Measurements from ENCODE around the gene TPST2. TPM values are rescaled to one million over a fixed set of nuclear protein-coding genes. Genes with fewer than 3 reads are reported as not detected.

Gene TPST2
- total and polyA plus RNA-seq, 2 of the 4 experiments (the other 2 are of a cell fraction) = 42.5 to 63.6 TPM

DNA sequence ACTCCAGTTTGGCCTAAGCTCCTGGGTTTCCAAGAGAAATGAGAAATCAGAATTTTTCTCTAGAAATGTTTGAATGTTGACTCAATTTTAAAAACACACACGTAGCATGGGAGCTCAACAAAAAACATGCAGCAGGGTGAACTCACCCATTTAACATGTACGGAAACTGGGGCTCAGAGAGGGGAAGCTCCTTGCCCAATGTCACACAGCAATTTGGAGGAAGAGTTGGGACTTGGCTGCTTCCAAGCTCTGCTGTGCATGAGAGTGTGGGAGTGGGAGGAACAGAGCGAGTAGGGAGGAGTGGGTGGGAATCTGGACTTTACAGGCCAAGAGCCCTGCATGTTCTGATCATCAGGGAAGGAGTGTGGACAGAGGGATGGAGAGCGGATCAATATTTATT is 5.9 kb downstream of the TPST2 start:
- H4K20me1 ChIP-seq (ENCODE audit: insufficient read depth, low read length) = peaks cover 41% of the 10 kb centered on the region; the same call in 1 of the 2 replicates
- no peak overlapping the region for H4K8ac ChIP-seq (ENCODE audit: low read depth in 2 of 2, low read length in 2 of 2)
- no peaks in the 10 kb centered on the region; the same call in 1 of the 2 replicates for H3K36me3 ChIP-seq (ENCODE audit: control insufficient read depth, insufficient read depth, low read length)
- BruUV-seq (replicated peaks) = no TSS peak
- ChIA-PET CTCF (no interaction called here), POLR2A (ENCODE audit: unreplicated experiment) (interaction anchor here (0.6 kb wide), 1 partner anchor 83 kb away, joined by 3 read pairs; no protein-coding TSS in a partner anchor)
- DNase-seq = no peak
- peak overlapping the region; percentile 86 for H2AK9ac ChIP-seq (replicated peaks; ENCODE audit: low read depth, low read length, poor library complexity)
- H3K9me3 ChIP-seq (ENCODE audit: control insufficient read depth, insufficient read depth, low read length) = no peaks in the 10 kb centered on the region
- no peak overlapping the region for H3K9ac ChIP-seq (ENCODE audit: low read depth, low read length)
- H4K5ac ChIP-seq (ENCODE audit: low read depth, low read length) = no peak overlapping the region
- no peak overlapping the region for H3K4me3 ChIP-seq (ENCODE audit: insufficient read depth, low read depth, low read length)
- intact Hi-C loops (cut with micrococcal nuclease) = no loop called here
- H2BK20ac ChIP-seq (ENCODE audit: low read depth, low read length) = no peak overlapping the region
- no peak overlapping the region for H2BK5ac ChIP-seq (ENCODE audit: low read depth, low read length, poor library complexity, severe bottlenecking)
- H2BK15ac ChIP-seq (ENCODE audit: low read depth, low read length) = no peak overlapping the region
- dilution Hi-C loops (cut with HindIII; ENCODE audit: low sequenced_read_pairs, unreplicated experiment) = no loop called here
- no peak overlapping the region for H3K4me2 ChIP-seq (ENCODE audit: low read depth, low read length)
- H3K27me3 ChIP-seq (ENCODE audit: control insufficient read depth, insufficient read depth, low read length) = no peaks in the 10 kb centered on the region
- H2AK5ac ChIP-seq (ENCODE audit: low read depth, low read length) = peak overlapping the region; percentile 10; the same call in 1 of the 2 replicates
- H3K79me1 ChIP-seq (ENCODE audit: low read depth in 1 of 2, low read length in 2 of 2) = peaks cover 38 to 83% of the 10 kb centered on the region in 2 experiments
- H3K4ac ChIP-seq (ENCODE audit: low read depth, low read length) = 0 out of 2 replicates have a peak overlapping the region, but pooled peaks have one; percentile 37
- H3K9me1 ChIP-seq (ENCODE audit: insufficient read depth, low read length) = peaks cover 24% of the 10 kb centered on the region
- no peak overlapping the region for H3K18ac ChIP-seq (ENCODE audit: low read depth, low read length)
- peak overlapping the region; percentile 16; the same call in 1 of the 2 replicates for H3K23ac ChIP-seq (ENCODE audit: low read depth, low read length)
- H3K27ac ChIP-seq (ENCODE audit: insufficient read depth, low read length) = no peak overlapping the region
- H3K14ac ChIP-seq (replicated peaks; ENCODE audit: low read depth, low read length) = peak overlapping the region; percentile 78; the same call in 1 of the 2 replicates
- no CpG with 5 or more reads among the region's 4 CpGs for WGBS, 2 experiments (ENCODE audit: extremely low coverage in 2 of 2, insufficient read length in 1 of 2)
- no peak overlapping the region for H2BK120ac ChIP-seq (ENCODE audit: low read depth, low read length)
- no peak overlapping the region for H3K56ac ChIP-seq (ENCODE audit: extremely low read depth, insufficient read depth, low read length)
- no peak overlapping the region for H4K91ac ChIP-seq (ENCODE audit: insufficient read depth, low read depth, low read length)
- TF ChIP-seq RCOR1 (IDR thresholded peaks at IDR 0.05; ENCODE audit: insufficient replicate concordance, low read length) (no peak), FOS (IDR thresholded peaks at IDR 0.05; ENCODE audit: low read depth, low read length) (no peak), POLR2A (IDR thresholded peaks at IDR 0.05; ENCODE audit: low read depth, low read length) (no peak), MAFK (IDR thresholded peaks at IDR 0.05; ENCODE audit: low read depth, low read length) (no peak), NFE2L2 (IDR thresholded peaks at IDR 0.05; ENCODE audit: low read depth, low read length) (no peak), SMC3 (IDR thresholded peaks at IDR 0.05; ENCODE audit: low read depth, low read length) (no peak), RFX5 (IDR thresholded peaks at IDR 0.05; ENCODE audit: low read depth, low read length) (no peak)
- TF ChIP-seq, protein P1, sequence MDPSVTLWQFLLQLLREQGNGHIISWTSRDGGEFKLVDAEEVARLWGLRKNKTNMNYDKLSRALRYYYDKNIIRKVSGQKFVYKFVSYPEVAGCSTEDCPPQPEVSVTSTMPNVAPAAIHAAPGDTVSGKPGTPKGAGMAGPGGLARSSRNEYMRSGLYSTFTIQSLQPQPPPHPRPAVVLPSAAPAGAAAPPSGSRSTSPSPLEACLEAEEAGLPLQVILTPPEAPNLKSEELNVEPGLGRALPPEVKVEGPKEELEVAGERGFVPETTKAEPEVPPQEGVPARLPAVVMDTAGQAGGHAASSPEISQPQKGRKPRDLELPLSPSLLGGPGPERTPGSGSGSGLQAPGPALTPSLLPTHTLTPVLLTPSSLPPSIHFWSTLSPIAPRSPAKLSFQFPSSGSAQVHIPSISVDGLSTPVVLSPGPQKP (IDR thresholded peaks at IDR 0.05; ENCODE audit: borderline replicate concordance, low read depth, low read length) = no peak
- TF ChIP-seq, protein P2, sequence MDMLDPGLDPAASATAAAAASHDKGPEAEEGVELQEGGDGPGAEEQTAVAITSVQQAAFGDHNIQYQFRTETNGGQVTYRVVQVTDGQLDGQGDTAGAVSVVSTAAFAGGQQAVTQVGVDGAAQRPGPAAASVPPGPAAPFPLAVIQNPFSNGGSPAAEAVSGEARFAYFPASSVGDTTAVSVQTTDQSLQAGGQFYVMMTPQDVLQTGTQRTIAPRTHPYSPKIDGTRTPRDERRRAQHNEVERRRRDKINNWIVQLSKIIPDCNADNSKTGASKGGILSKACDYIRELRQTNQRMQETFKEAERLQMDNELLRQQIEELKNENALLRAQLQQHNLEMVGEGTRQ (IDR thresholded peaks at IDR 0.05; ENCODE audit: low read depth, low read length) = no peak
- no peak for ATAC-seq (ENCODE audit: low read depth)
- H2AFZ ChIP-seq (replicated peaks; ENCODE audit: low read length, poor library complexity) = no peak overlapping the region
- in situ Hi-C loops (cut with MboI; ENCODE audit: low sequenced_read_pairs) = no loop called here
- H3K4me1 ChIP-seq (ENCODE audit: control insufficient read depth, insufficient read depth, low read length) = peaks cover 12% of the 10 kb centered on the region
